Heart left ventricle (tissue), 16 donors: ENCODE data around the gene CKMT2. TPM values are rescaled to one million over a fixed set of nuclear protein-coding genes. Genes with fewer than 3 reads are reported as not detected.

ENCODE experiments used
- ATAC-seq, 4 donors: fragments of 200-7000 bp; cut with Tn5 transposase; one replicate each; pipeline ENCODE4 v1.9.1; 2020 to 2022; ENCODE audit warnings: moderate library complexity in 4 of 4, mild to moderate bottlenecking in 3 of 4, moderate number of reproducible peaks in 1 of 4
- DNase-seq, 5 donors: peaks; one replicate each; pipeline ENCODE4 v3.0.0-alpha.2; 2020
- H3K27ac ChIP-seq, 12 donors: fragments of 200-600 bp; sonication (generic) in 4 of 12; one replicate each; pipeline versions ENCODE4 v1.5.0 to v1.8.0; 2016 to 2022; ENCODE audit warnings: mild to moderate bottlenecking in 2 of 12
- H3K27me3 ChIP-seq, 9 donors: fragments of 200-600 bp; sonication (generic) in 2 of 9; one replicate each; pipeline versions ENCODE4 v1.5.1 to v1.8.0; 2016 to 2022; ENCODE audit warnings: mild to moderate bottlenecking in 3 of 9
- H3K36me3 ChIP-seq, 9 donors: fragments of 200-600 bp; sonication (generic) in 2 of 9; one replicate each; pipeline versions ENCODE4 v1.5.0 to v1.8.0; 2018 to 2022; ENCODE audit warnings: mild to moderate bottlenecking in 2 of 9
- H3K4me1 ChIP-seq, 12 donors: fragments of 200-600 bp; sonication (generic) in 4 of 12; one replicate each; pipeline versions ENCODE4 v1.5.0 to v1.8.0; 2016 to 2022; ENCODE audit warnings: mild to moderate bottlenecking in 3 of 12
- H3K4me3 ChIP-seq, 12 donors: fragments of 200-600 bp; sonication (generic) in 4 of 12; one replicate each; pipeline versions ENCODE4 v1.5.0 to v1.8.0; 2017 to 2022; ENCODE audit warnings: mild to moderate bottlenecking in 9 of 12, moderate library complexity in 4 of 12
- H3K9me3 ChIP-seq, 12 donors: fragments of 200-600 bp; sonication (generic) in 4 of 12; one replicate each; pipeline versions ENCODE4 v1.5.0 to v1.8.0; 2016 to 2022; ENCODE audit warnings: mild to moderate bottlenecking in 1 of 12
- CTCF ChIP-seq, 12 donors: fragments of 200-600 bp; sonication (generic) in 4 of 12; IDR thresholded peaks; one replicate each; pipeline versions ENCODE4 v1.5.0 to v1.8.0; 2018 to 2022; ENCODE audit warnings: antibody characterized with exemption in 12 of 12, mild to moderate bottlenecking in 5 of 12
- POLR2A ChIP-seq, 2 donors: fragments of 450-650 bp; IDR thresholded peaks; one replicate each; pipeline ENCODE4 v1.6.1; 2017; ENCODE audit warnings: antibody characterized with exemption in 2 of 2, mild to moderate bottlenecking in 2 of 2, moderate library complexity in 2 of 2
- WGBS, 4 donors: extraction: QIAGEN DNeasy Blood & Tissue Kit in 2 of 4; methylation state at CpG; one replicate each; pipeline versions ENCODE4 v1.1.5 to v1.1.7; 2013 to 2018; 5-methylcytosine and 5-hydroxymethylcytosine counted together
- intact Hi-C, 10 donors: fragments of 100-400 bp; cut with DNase I; formaldehyde crosslinking; loops; one replicate each; pipeline versions ENCODE4 v1.11.1 to v1.14.2; 2022
- polyA plus RNA-seq, 2 donors: library from polyadenylated mRNA; stranded (reverse); fragments of 200-250 nt; gene quantifications; one replicate each; pipeline ENCODE4 v1.2.3, GENCODE V29; 2013
- total RNA-seq, 9 donors: library from RNA; depleted of rRNA in 2 of 9; stranded (reverse); fragments of >200 nt in 2 of 9; fragmentation: NEBNext Ultra II Directional in 3 of 9; extraction: Animal tissue kit (Norgen Biotek cat#: 25700) in 3 of 9; gene quantifications; one replicate each; pipeline versions ENCODE4 v1.1.0 to v1.2.4, GENCODE V29; 2016 to 2023
- donor health status: ischemic (EF 13 %, LVEDD 7.1; RV severe dilation, severe dysfunction).
- donor health status: healthy with polysubstance abuse.
- donor health status: DM: no; HTN: yes; CAD: no.
- donor health status: DM: no; HTN: no; CAD: no.
- donor health status: ischemic (EF 25% LVEDD 6.9; RV normal size, moderate dysfunction).
- donor health status: ischemic (EF 25% LVEDD 5.7; RV mildly dilated, moderate dysfunction).
- donor health status: healthy.
- donor health status: DM: yes; HTN: yes; CAD: no.
- donor health status: ischemic (EF 35%, LVEDD 5.7; RV mildly dilated, moderate dysfunction).
- donor health status: nonischemic (EF 11% LVEDD 7.7; RV severe dilation, severe dysfunction).
- donor health status: DM: yes; HTN: yes; CAD: no.
- donor health status: PGD.
- donor health status: ischemic (EF 29% LVEDD 5.4; RV normal size, mild dysfunction).
- donor health status: nonischemic (EF 23%, LVEDD 6.1; RV moderate dilation, normal function).

Gene CKMT2
- total and polyA plus RNA-seq, 11 donors = 890 to 3,872 (median 1,758) TPM

- Histone ChIP-seq H3K36me3 (peaks cover 0 to 33% (median 0%) of the 10 kb centered on the region in 9 donors), H3K9me3 (peaks cover 0 to under 1% (median 0%) of the 10 kb centered on the region in 12 donors), H3K4me3 (no peak overlapping the region), H3K27ac (no peak overlapping the region), H3K27me3 (no peaks in the 10 kb centered on the region), H3K4me1 (no peaks in the 10 kb centered on the region)
- DNase-seq (no peak), ATAC-seq (no peak)
- 84 to 96% (median 90%) methylated on average over 3 of the region's 3 CpGs for WGBS, 4 donors
- intact Hi-C loops = no loop called here
- TF ChIP-seq POLR2A (IDR thresholded peaks at IDR 0.05) (no peak), CTCF (IDR thresholded peaks at IDR 0.05) (no peak)
Measured at GRCh38 chr5:81213070-81213469, 20.1 kb upstream of the CKMT2 start.

GRCh38 chr5:81214848-81215247 is 18.3 kb upstream of the CKMT2 start:
- WGBS, 4 donors = 81 to 96% (median 92%) methylated on average over 8 of the region's 8 CpGs
- peaks cover 0 to 32% (median 0%) of the 10 kb centered on the region in 9 donors for H3K36me3 ChIP-seq
- no peaks in the 10 kb centered on the region for H3K27me3 ChIP-seq

DNA sequence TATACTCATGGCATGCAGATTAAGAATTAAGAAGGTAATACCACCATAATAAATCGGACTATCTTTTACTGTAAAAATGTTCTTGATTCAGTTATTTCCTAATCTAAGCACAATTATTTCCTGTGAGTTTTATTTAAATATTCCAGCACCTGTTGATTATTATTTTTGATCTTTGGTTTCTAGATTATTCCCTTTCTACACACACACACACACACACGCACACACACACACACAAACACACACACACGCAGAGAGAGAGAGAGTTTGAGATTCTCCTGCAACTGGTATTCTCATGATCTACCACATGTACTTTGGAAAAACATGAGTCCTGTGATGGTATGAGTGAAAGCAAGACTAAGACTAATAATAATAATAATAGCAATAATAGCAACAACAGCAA is 17.0 kb upstream of the CKMT2 start:
- Histone ChIP-seq H3K4me3 (no peak overlapping the region), H3K27ac (no peak overlapping the region), H3K4me1 (no peaks in the 10 kb centered on the region), H3K9me3 (peaks cover 0 to 8% (median 0%) of the 10 kb centered on the region in 12 donors), H3K36me3 (peaks cover 0 to 32% (median 0%) of the 10 kb centered on the region in 9 donors), H3K27me3 (no peaks in the 10 kb centered on the region)
- intact Hi-C loops = no loop called here
- DNase-seq (no peak), ATAC-seq (no peak)
- no peak for TF ChIP-seq POLR2A (IDR thresholded peaks at IDR 0.05)
- TF ChIP-seq CTCF (IDR thresholded peaks at IDR 0.05) = no peak
- WGBS, 4 donors = 58 to 74% (median 61%) methylated on average over 3 of the region's 3 CpGs

More at GRCh38 chr5:81214848-81215247, 18.3 kb upstream of the CKMT2 start:
- ATAC-seq = no peak
- Histone ChIP-seq H3K4me3 (no peak overlapping the region), H3K27ac (no peak overlapping the region), H3K9me3 (peaks cover 0 to 8% (median 0%) of the 10 kb centered on the region in 12 donors), H3K4me1 (no peaks in the 10 kb centered on the region)
- no peak for DNase-seq
- intact Hi-C loops = no loop called here
- TF ChIP-seq POLR2A (IDR thresholded peaks at IDR 0.05) (no peak), CTCF (IDR thresholded peaks at IDR 0.05) (no peak)

DNA sequence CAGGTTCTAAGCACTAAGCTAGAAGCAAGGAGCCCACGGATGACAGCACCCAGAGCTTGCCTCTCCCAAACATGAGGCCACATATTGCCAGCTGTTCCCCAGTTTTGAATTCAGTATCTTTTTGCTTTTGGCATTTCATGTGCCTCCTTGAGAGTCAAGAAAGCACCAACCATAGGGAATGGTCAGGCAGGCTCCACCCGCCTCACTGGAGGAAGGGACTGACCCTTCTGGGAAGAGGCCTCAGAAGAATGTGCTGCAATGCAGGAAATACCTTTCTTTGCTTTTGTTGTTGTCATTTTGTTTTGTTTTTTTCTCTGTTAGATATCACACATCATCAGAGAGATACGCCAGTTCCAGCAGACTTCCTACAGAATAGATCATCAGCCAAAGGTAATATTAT is 13.7 kb upstream of the CKMT2 start:
- TF ChIP-seq POLR2A (IDR thresholded peaks at IDR 0.05) (no peak), CTCF (IDR thresholded peaks at IDR 0.05) (no peak)
- Histone ChIP-seq H3K4me3 (no peak overlapping the region), H3K4me1 (no peaks in the 10 kb centered on the region), H3K27me3 (no peaks in the 10 kb centered on the region), H3K9me3 (peaks cover 0 to 8% (median 0%) of the 10 kb centered on the region in 12 donors), H3K27ac (no peak overlapping the region), H3K36me3 (peaks cover 0 to 19% (median 0%) of the 10 kb centered on the region in 9 donors)
- DNase-seq (no peak), ATAC-seq (no peak)
- intact Hi-C loops = no loop called here
- WGBS, 4 donors = 93 to 96% (median 95%) methylated on average over 3 of the region's 3 CpGs
